Activated T-cell treated with anti-CD3 and anti-CD28 coated beads, Interleukin-2, amount 50 U/mL, for 4 hours (primary cell): ENCODE results near the gene FAM174A. TPM values are rescaled to one million over a fixed set of nuclear protein-coding genes. Genes with fewer than 3 reads are reported as not detected.

Experiments used
- ATAC-seq, 2 donors: fragments of 200-7000 bp; cut with Tn5 transposase; one replicate each; pipeline ENCODE4 v1.10.0; 2021
- DNase-seq: peaks from one replicate; pipeline ENCODE4 v3.0.0-alpha.2; 2020
- H3K27me3 Mint-ChIP-seq: one replicate; pipeline ENCODE4 v1.8.0; 2021; ENCODE audit warnings: low read depth, mixed read lengths
- H3K36me3 Mint-ChIP-seq: one replicate; pipeline ENCODE4 v1.8.0; 2022; ENCODE audit warnings: mixed read lengths; ENCODE audit not compliant: insufficient read depth
- H3K4me1 Mint-ChIP-seq: one replicate; pipeline ENCODE4 v1.8.0; 2021; ENCODE audit warnings: low read depth, mixed read lengths
- H3K4me3 Mint-ChIP-seq: one replicate; pipeline ENCODE4 v1.8.0; 2021; ENCODE audit warnings: mild to moderate bottlenecking, moderate library complexity, mixed read lengths
- H3K9me3 Mint-ChIP-seq: one replicate; pipeline ENCODE4 v1.8.0; 2021; ENCODE audit warnings: mixed read lengths
- total RNA-seq, 3 donors: library from RNA; stranded (reverse); gene quantifications; one replicate each; pipeline ENCODE4 v1.2.1, GENCODE V29; 2021

The FAM174A gene
- total RNA-seq, 3 donors from 2014 or later, result 10.4 to 12.0 (median 11.3) TPM

GRCh38 chr5:100550531-100551051 lies 15.4 kb downstream of the FAM174A start:
- Mint-ChIP-seq H3K36me3 (peaks cover 6% of the 10 kb centered on the region), H3K27me3 (no peaks in the 10 kb centered on the region), H3K4me3 (no peak overlapping the region), H3K4me1 (peaks cover 13% of the 10 kb centered on the region), H3K9me3 (no peaks in the 10 kb centered on the region)
- ATAC-seq, result peak; percentile 30 to 56
- DNase-seq, result no peak

- H3K9me3 Mint-ChIP-seq, result no peaks in the 10 kb centered on the region
- DNase-seq, result no peak
- H3K4me3 Mint-ChIP-seq, result no peak overlapping the region
- H3K27me3 Mint-ChIP-seq, result no peaks in the 10 kb centered on the region
- peaks cover 13% of the 10 kb centered on the region for H3K4me1 Mint-ChIP-seq
- peaks cover 6% of the 10 kb centered on the region for H3K36me3 Mint-ChIP-seq
- no peak for ATAC-seq
Observed at GRCh38 chr5:100551183-100551582, 16.0 kb downstream of the FAM174A start.

GRCh38 chr5:100553209-100553608 lies 18.0 kb downstream of the FAM174A start:
- H3K27me3 Mint-ChIP-seq, result no peaks in the 10 kb centered on the region
- H3K4me3 Mint-ChIP-seq, result no peak overlapping the region
- peaks cover 10% of the 10 kb centered on the region for H3K4me1 Mint-ChIP-seq
- H3K36me3 Mint-ChIP-seq, result peaks cover 2% of the 10 kb centered on the region
- H3K9me3 Mint-ChIP-seq, result no peaks in the 10 kb centered on the region
- no peak for DNase-seq
- ATAC-seq, result no peak

GRCh38 chr5:100560860-100561259 lies 25.7 kb downstream of the FAM174A start:
- no peaks in the 10 kb centered on the region for H3K27me3 Mint-ChIP-seq
- H3K9me3 Mint-ChIP-seq, result peaks cover 6% of the 10 kb centered on the region
- H3K4me1 Mint-ChIP-seq, result peaks cover 4% of the 10 kb centered on the region
- H3K4me3 Mint-ChIP-seq, result no peak overlapping the region
- ATAC-seq, result no peak
- DNase-seq, result no peak
- H3K36me3 Mint-ChIP-seq, result peaks cover 31% of the 10 kb centered on the region

- Mint-ChIP-seq H3K9me3 (peaks cover 6% of the 10 kb centered on the region), H3K36me3 (peaks cover 35% of the 10 kb centered on the region), H3K27me3 (no peaks in the 10 kb centered on the region), H3K4me1 (peaks cover 11% of the 10 kb centered on the region), H3K4me3 (no peak overlapping the region)
- DNase-seq (no peak), ATAC-seq (no peak)
Observed at GRCh38 chr5:100562821-100563220, 27.6 kb downstream of the FAM174A start.

GRCh38 chr5:100566382-100567141 lies 31.4 kb downstream of the FAM174A start:
- peaks cover 36% of the 10 kb centered on the region for H3K36me3 Mint-ChIP-seq
- H3K27me3 Mint-ChIP-seq, result no peaks in the 10 kb centered on the region
- no peak for DNase-seq
- peaks cover 9% of the 10 kb centered on the region for H3K4me1 Mint-ChIP-seq
- peak overlapping the region; percentile 66 for H3K4me3 Mint-ChIP-seq
- peak; percentile 27 to 63 for ATAC-seq
- H3K9me3 Mint-ChIP-seq, result no peaks in the 10 kb centered on the region

- no peak for ATAC-seq
- no peaks in the 10 kb centered on the region for H3K4me1 Mint-ChIP-seq
- peaks cover 1% of the 10 kb centered on the region for H3K36me3 Mint-ChIP-seq
- H3K9me3 Mint-ChIP-seq, result no peaks in the 10 kb centered on the region
- no peaks in the 10 kb centered on the region for H3K27me3 Mint-ChIP-seq
- no peak overlapping the region for H3K4me3 Mint-ChIP-seq
- DNase-seq, result no peak
Observed at GRCh38 chr5:100574716-100575115, 39.5 kb downstream of the FAM174A start.

GRCh38 chr5:100575815-100576214 lies 40.6 kb downstream of the FAM174A start:
- Mint-ChIP-seq H3K4me3 (no peak overlapping the region), H3K36me3 (peaks cover 9% of the 10 kb centered on the region), H3K4me1 (no peaks in the 10 kb centered on the region), H3K27me3 (no peaks in the 10 kb centered on the region), H3K9me3 (no peaks in the 10 kb centered on the region)
- DNase-seq, result no peak
- no peak for ATAC-seq

- Mint-ChIP-seq H3K4me1 (no peaks in the 10 kb centered on the region), H3K27me3 (no peaks in the 10 kb centered on the region), H3K9me3 (no peaks in the 10 kb centered on the region), H3K36me3 (peaks cover 9% of the 10 kb centered on the region), H3K4me3 (no peak overlapping the region)
- DNase-seq, result no peak
- no peak for ATAC-seq
Observed at GRCh38 chr5:100576217-100576751, 41.1 kb downstream of the FAM174A start.

- Mint-ChIP-seq H3K27me3 (no peaks in the 10 kb centered on the region), H3K4me3 (no peak overlapping the region), H3K4me1 (no peaks in the 10 kb centered on the region), H3K36me3 (peaks cover 9% of the 10 kb centered on the region), H3K9me3 (no peaks in the 10 kb centered on the region)
- ATAC-seq, result no peak
- DNase-seq, result no peak
Observed at GRCh38 chr5:100577506-100577905, 42.3 kb downstream of the FAM174A start.

GRCh38 chr5:100584069-100584468 lies 48.9 kb downstream of the FAM174A start:
- H3K27me3 Mint-ChIP-seq, result no peaks in the 10 kb centered on the region
- no peaks in the 10 kb centered on the region for H3K4me1 Mint-ChIP-seq
- H3K36me3 Mint-ChIP-seq, result peaks cover 28% of the 10 kb centered on the region
- no peak overlapping the region for H3K4me3 Mint-ChIP-seq
- no peaks in the 10 kb centered on the region for H3K9me3 Mint-ChIP-seq
- no peak for DNase-seq
- no peak for ATAC-seq

- H3K4me3 Mint-ChIP-seq, result no peak overlapping the region
- no peaks in the 10 kb centered on the region for H3K4me1 Mint-ChIP-seq
- DNase-seq (no peak), ATAC-seq (no peak)
- no peaks in the 10 kb centered on the region for H3K27me3 Mint-ChIP-seq
- H3K36me3 Mint-ChIP-seq, result peaks cover 27% of the 10 kb centered on the region
- no peaks in the 10 kb centered on the region for H3K9me3 Mint-ChIP-seq
Observed at GRCh38 chr5:100584889-100585288, 49.7 kb downstream of the FAM174A start.

- Mint-ChIP-seq H3K36me3 (peaks cover 8% of the 10 kb centered on the region), H3K27me3 (no peaks in the 10 kb centered on the region), H3K4me3 (no peak overlapping the region), H3K4me1 (no peaks in the 10 kb centered on the region), H3K9me3 (no peaks in the 10 kb centered on the region)
- ATAC-seq, result no peak
- no peak for DNase-seq
Observed at GRCh38 chr5:100590867-100591266, 55.7 kb downstream of the FAM174A start.

- no peaks in the 10 kb centered on the region for H3K9me3 Mint-ChIP-seq
- no peaks in the 10 kb centered on the region for H3K27me3 Mint-ChIP-seq
- no peak for ATAC-seq
Observed at GRCh38 chr5:100595152-100595811, 60.1 kb downstream of the FAM174A start.

GRCh38 chr5:100595812-100596173 lies 60.6 kb downstream of the FAM174A start:
- Mint-ChIP-seq H3K4me1 (no peaks in the 10 kb centered on the region), H3K36me3 (no peaks in the 10 kb centered on the region), H3K9me3 (no peaks in the 10 kb centered on the region), H3K27me3 (no peaks in the 10 kb centered on the region), H3K4me3 (no peak overlapping the region)
- no peak for ATAC-seq
- DNase-seq, result no peak

More at GRCh38 chr5:100595152-100595811, 60.1 kb downstream of the FAM174A start:
- Mint-ChIP-seq H3K4me3 (no peak overlapping the region), H3K4me1 (no peaks in the 10 kb centered on the region), H3K36me3 (no peaks in the 10 kb centered on the region)
- no peak for DNase-seq
